ENCODE data around the gene ABCC6. TPM values are rescaled to one million over a fixed set of nuclear protein-coding genes. Genes with fewer than 3 reads are reported as not detected.

ABCC6 gene
- total and polyA plus RNA-seq, 4 donors, result 50.6 to 162 (median 95.9) TPM

DNA sequence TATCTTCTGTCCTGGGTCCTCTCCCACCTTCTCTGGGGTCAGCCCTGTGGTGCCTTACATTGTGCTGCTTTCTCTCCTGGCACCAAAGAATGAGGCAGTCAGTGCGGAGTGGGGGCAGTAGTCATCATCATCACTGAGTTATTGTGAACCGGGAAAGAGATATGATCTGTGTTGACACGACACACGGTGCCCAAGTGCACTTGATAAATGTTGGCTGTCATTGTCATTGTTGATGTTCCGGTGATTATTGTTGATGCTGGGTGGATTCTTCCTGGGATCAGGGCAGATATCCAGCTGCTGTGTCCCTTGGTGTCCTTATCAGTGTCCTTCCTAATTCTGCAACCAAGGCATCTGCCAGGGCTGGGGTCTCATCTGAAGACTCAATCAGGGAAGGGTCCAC, 121.7 kb downstream of the ABCC6 start:
- no peaks in the 10 kb centered on the region for H3K9me3 ChIP-seq (ENCODE audit: control insufficient read depth in 4 of 4, low read length in 3 of 4)
- no peak for DNase-seq (ENCODE audit: low spot score)
- 85% methylated on average over 5 of the region's 5 CpGs for WGBS
- H3K27me3 ChIP-seq (ENCODE audit: control insufficient read depth in 4 of 4, insufficient read depth in 4 of 4, low read length in 3 of 4), result no peaks in the 10 kb centered on the region
- no peaks in the 10 kb centered on the region for H3K36me3 ChIP-seq (ENCODE audit: control insufficient read depth in 4 of 4, insufficient read depth in 3 of 4, low read depth in 1 of 4, low read length in 3 of 4)
- no peak for TF ChIP-seq YY1 (IDR thresholded peaks at IDR 0.05)
- TF ChIP-seq RXRA (IDR thresholded peaks at IDR 0.05), result no peak
- no peak for TF ChIP-seq HNF4G (IDR thresholded peaks at IDR 0.05)
- no peak overlapping the region for H3K4me3 ChIP-seq (ENCODE audit: low read depth in 1 of 3, low read length in 3 of 3)
- H3K27ac ChIP-seq (ENCODE audit: low read depth in 1 of 2, low read length in 2 of 2), result no peak overlapping the region
- H3K9ac ChIP-seq (ENCODE audit: low read depth in 1 of 2, low read length in 2 of 2), result no peak overlapping the region
- H3K4me1 ChIP-seq (ENCODE audit: control insufficient read depth in 4 of 4, insufficient read depth in 4 of 4, low read length in 3 of 4), result no peaks in the 10 kb centered on the region

DNA sequence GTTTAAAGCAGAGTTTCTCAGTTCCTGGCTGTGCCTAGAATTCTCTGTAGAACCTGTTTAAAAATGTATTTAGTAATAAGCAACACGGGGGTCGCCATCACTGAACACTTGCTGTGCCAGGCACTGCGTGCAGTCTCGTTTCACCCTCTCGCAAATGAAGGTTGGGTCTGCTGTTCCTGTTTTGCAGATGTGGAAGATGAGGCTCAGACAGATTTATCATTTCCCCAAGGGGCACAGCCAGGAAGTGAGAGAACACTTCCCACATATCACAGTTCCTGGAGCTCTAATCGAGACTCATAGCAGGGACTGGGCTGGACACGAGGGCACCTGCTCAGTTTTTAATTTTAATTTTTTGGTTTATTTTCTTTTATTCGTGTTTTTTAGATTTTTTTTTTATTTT, 122.7 kb downstream of the ABCC6 start:
- Histone ChIP-seq H3K9me3 (ENCODE audit: control insufficient read depth in 4 of 4, low read length in 3 of 4) (no peaks in the 10 kb centered on the region), H3K4me3 (ENCODE audit: low read depth in 1 of 3, low read length in 3 of 3) (no peak overlapping the region), H3K27ac (ENCODE audit: low read depth in 1 of 2, low read length in 2 of 2) (no peak overlapping the region), H3K9ac (ENCODE audit: low read depth in 1 of 2, low read length in 2 of 2) (no peak overlapping the region), H3K36me3 (ENCODE audit: control insufficient read depth in 4 of 4, insufficient read depth in 3 of 4, low read depth in 1 of 4, low read length in 3 of 4) (no peaks in the 10 kb centered on the region), H3K27me3 (ENCODE audit: control insufficient read depth in 4 of 4, insufficient read depth in 4 of 4, low read length in 3 of 4) (no peaks in the 10 kb centered on the region), H3K4me1 (ENCODE audit: control insufficient read depth in 4 of 4, insufficient read depth in 4 of 4, low read length in 3 of 4) (no peaks in the 10 kb centered on the region)
- DNase-seq (ENCODE audit: low spot score), result no peak
- 69% methylated on average over 8 of the region's 8 CpGs for WGBS
- no peak for TF ChIP-seq SP1 (IDR thresholded peaks at IDR 0.05)
- TF ChIP-seq, protein P1, sequence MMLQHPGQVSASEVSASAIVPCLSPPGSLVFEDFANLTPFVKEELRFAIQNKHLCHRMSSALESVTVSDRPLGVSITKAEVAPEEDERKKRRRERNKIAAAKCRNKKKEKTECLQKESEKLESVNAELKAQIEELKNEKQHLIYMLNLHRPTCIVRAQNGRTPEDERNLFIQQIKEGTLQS (IDR thresholded peaks at IDR 0.05), result no peak
- TF ChIP-seq EGR1 (IDR thresholded peaks at IDR 0.05; ENCODE audit: low read depth in 2 of 2), result no peak
- TF ChIP-seq GABPA (IDR thresholded peaks at IDR 0.05 in 1 of 2, conservative IDR thresholded peaks at IDR 0.05 in 1 of 2), result no peak
- TF ChIP-seq, protein P2, sequence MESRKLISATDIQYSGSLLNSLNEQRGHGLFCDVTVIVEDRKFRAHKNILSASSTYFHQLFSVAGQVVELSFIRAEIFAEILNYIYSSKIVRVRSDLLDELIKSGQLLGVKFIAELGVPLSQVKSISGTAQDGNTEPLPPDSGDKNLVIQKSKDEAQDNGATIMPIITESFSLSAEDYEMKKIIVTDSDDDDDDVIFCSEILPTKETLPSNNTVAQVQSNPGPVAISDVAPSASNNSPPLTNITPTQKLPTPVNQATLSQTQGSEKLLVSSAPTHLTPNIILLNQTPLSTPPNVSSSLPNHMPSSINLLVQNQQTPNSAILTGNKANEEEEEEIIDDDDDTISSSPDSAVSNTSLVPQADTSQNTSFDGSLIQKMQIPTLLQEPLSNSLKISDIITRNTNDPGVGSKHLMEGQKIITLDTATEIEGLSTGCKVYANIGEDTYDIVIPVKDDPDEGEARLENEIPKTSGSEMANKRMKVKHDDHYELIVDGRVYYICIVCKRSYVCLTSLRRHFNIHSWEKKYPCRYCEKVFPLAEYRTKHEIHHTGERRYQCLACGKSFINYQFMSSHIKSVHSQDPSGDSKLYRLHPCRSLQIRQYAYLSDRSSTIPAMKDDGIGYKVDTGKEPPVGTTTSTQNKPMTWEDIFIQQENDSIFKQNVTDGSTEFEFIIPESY (IDR thresholded peaks at IDR 0.05), result no peak
- no peak for TF ChIP-seq FOXA1 (IDR thresholded peaks at IDR 0.05)
- TF ChIP-seq, protein P3, sequence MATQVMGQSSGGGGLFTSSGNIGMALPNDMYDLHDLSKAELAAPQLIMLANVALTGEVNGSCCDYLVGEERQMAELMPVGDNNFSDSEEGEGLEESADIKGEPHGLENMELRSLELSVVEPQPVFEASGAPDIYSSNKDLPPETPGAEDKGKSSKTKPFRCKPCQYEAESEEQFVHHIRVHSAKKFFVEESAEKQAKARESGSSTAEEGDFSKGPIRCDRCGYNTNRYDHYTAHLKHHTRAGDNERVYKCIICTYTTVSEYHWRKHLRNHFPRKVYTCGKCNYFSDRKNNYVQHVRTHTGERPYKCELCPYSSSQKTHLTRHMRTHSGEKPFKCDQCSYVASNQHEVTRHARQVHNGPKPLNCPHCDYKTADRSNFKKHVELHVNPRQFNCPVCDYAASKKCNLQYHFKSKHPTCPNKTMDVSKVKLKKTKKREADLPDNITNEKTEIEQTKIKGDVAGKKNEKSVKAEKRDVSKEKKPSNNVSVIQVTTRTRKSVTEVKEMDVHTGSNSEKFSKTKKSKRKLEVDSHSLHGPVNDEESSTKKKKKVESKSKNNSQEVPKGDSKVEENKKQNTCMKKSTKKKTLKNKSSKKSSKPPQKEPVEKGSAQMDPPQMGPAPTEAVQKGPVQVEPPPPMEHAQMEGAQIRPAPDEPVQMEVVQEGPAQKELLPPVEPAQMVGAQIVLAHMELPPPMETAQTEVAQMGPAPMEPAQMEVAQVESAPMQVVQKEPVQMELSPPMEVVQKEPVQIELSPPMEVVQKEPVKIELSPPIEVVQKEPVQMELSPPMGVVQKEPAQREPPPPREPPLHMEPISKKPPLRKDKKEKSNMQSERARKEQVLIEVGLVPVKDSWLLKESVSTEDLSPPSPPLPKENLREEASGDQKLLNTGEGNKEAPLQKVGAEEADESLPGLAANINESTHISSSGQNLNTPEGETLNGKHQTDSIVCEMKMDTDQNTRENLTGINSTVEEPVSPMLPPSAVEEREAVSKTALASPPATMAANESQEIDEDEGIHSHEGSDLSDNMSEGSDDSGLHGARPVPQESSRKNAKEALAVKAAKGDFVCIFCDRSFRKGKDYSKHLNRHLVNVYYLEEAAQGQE (IDR thresholded peaks at IDR 0.05), result no peak
- TF ChIP-seq TAF1 (conservative IDR thresholded peaks at IDR 0.05), result no peak
- no peak for TF ChIP-seq YY1 (IDR thresholded peaks at IDR 0.05)
- no peak for TF ChIP-seq JUND (IDR thresholded peaks at IDR 0.05)
- TF ChIP-seq, protein P4, sequence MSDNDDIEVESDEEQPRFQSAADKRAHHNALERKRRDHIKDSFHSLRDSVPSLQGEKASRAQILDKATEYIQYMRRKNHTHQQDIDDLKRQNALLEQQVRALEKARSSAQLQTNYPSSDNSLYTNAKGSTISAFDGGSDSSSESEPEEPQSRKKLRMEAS (IDR thresholded peaks at IDR 0.05), result no peak
- TF ChIP-seq RXRA (IDR thresholded peaks at IDR 0.05), result no peak
- TF ChIP-seq NR2F2 (IDR thresholded peaks at IDR 0.05), result no peak
- TF ChIP-seq, protein P5, sequence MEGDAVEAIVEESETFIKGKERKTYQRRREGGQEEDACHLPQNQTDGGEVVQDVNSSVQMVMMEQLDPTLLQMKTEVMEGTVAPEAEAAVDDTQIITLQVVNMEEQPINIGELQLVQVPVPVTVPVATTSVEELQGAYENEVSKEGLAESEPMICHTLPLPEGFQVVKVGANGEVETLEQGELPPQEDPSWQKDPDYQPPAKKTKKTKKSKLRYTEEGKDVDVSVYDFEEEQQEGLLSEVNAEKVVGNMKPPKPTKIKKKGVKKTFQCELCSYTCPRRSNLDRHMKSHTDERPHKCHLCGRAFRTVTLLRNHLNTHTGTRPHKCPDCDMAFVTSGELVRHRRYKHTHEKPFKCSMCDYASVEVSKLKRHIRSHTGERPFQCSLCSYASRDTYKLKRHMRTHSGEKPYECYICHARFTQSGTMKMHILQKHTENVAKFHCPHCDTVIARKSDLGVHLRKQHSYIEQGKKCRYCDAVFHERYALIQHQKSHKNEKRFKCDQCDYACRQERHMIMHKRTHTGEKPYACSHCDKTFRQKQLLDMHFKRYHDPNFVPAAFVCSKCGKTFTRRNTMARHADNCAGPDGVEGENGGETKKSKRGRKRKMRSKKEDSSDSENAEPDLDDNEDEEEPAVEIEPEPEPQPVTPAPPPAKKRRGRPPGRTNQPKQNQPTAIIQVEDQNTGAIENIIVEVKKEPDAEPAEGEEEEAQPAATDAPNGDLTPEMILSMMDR (IDR thresholded peaks at IDR 0.05; ENCODE audit: low read depth, low read length, missing input control), result no peak
- TF ChIP-seq HNF4G (IDR thresholded peaks at IDR 0.05), result no peak
- TF ChIP-seq RAD21 (IDR thresholded peaks at IDR 0.05), result no peak
- TF ChIP-seq HNF4A (conservative IDR thresholded peaks at IDR 0.05), result no peak
- no peak for TF ChIP-seq FOXA2 (IDR thresholded peaks at IDR 0.05)
